DOHH2 (cell line): Measurements from ENCODE around the gene KHDRBS2.

Source experiments
- H3F3A ChIP-seq: fragments of 200-600 bp; sonication (generic), shearing (Covaris generic); 2 replicates; pipeline ENCODE4 v1.6.0; 2016; ENCODE audit warnings: antibody characterized with exemption, mild to moderate bottlenecking; ENCODE audit not compliant: control insufficient read depth, insufficient read depth
- H3K27ac ChIP-seq: fragments of 200-600 bp; sonication (generic); 2 replicates; pipeline ENCODE4 v1.5.1; 2014; ENCODE audit warnings: low read depth, mild to moderate bottlenecking, low read length, moderate library complexity
- H3K27me3 ChIP-seq: fragments of 200-600 bp; sonication (generic); 2 replicates; pipeline ENCODE4 v1.6.1; 2014; ENCODE audit warnings: mild to moderate bottlenecking, low read length, mixed read lengths; ENCODE audit not compliant: control insufficient read depth
- H3K36me3 ChIP-seq: fragments of 200-600 bp; sonication (generic); 2 replicates; pipeline ENCODE4 v1.6.1; 2014; ENCODE audit warnings: mild to moderate bottlenecking, low read length, moderate library complexity, mixed read lengths; ENCODE audit not compliant: control insufficient read depth
- H3K4me1 ChIP-seq: fragments of 200-600 bp; sonication (generic); 2 replicates; pipeline ENCODE4 v1.6.1; 2014; ENCODE audit warnings: mild to moderate bottlenecking, low read length, mixed read lengths; ENCODE audit not compliant: control insufficient read depth
- H3K4me2 ChIP-seq: fragments of 200-600 bp; sonication (generic); 2 replicates; pipeline ENCODE4 v1.6.0; 2014; ENCODE audit warnings: mild to moderate bottlenecking, low read length, moderate library complexity
- H3K4me3 ChIP-seq: fragments of 200-600 bp; sonication (generic); 2 replicates; pipeline ENCODE4 v1.5.1; 2014; ENCODE audit warnings: mild to moderate bottlenecking, low read length, mixed read lengths
- H3K79me2 ChIP-seq: fragments of 200-600 bp; sonication (generic); 2 replicates; pipeline ENCODE4 v1.6.1; 2014; ENCODE audit warnings: mild to moderate bottlenecking, low read length, mixed read lengths; ENCODE audit not compliant: control insufficient read depth
- H3K9me2 ChIP-seq: fragments of 200-600 bp; sonication (generic); replicated peaks from 2 replicates; pipeline ENCODE4 v1.6.1; 2014; ENCODE audit warnings: mild to moderate bottlenecking, low read length, mixed read lengths; ENCODE audit not compliant: control insufficient read depth
- H3K9me3 ChIP-seq: fragments of 200-600 bp; sonication (generic); 2 replicates; pipeline ENCODE4 v1.6.1; 2014; ENCODE audit warnings: antibody characterized with exemption, low read length, mixed read lengths; ENCODE audit not compliant: control insufficient read depth, insufficient read depth
- H4K20me1 ChIP-seq: fragments of 200-600 bp; sonication (generic); 2 replicates; pipeline ENCODE4 v1.6.0; 2014; ENCODE audit warnings: low read depth, mild to moderate bottlenecking, antibody characterized with exemption, low read length, moderate library complexity; ENCODE audit not compliant: control insufficient read depth, insufficient read depth
- CTCF ChIP-seq: fragments of 200-600 bp; sonication (generic); IDR thresholded peaks from one replicate; pipeline ENCODE4 v1.5.1; 2014; ENCODE audit warnings: antibody characterized with exemption, mild to moderate bottlenecking, low read depth, low read length; ENCODE audit not compliant: poor library complexity, severe bottlenecking
- EZH2phosphoT487 ChIP-seq: fragments of 200-600 bp; sonication (generic); IDR thresholded peaks from 2 replicates; pipeline ENCODE4 v1.6.1; 2017; ENCODE audit warnings: borderline replicate concordance, mild to moderate bottlenecking, antibody characterized with exemption, low read length, moderate library complexity, mixed read lengths

The KHDRBS2 gene

GRCh38 chr6:61640463-61640862, 645.6 kb downstream of the KHDRBS2 start:
- H3K27me3 ChIP-seq: no peaks in the 10 kb centered on the region
- H3F3A ChIP-seq: no peaks in the 10 kb centered on the region
- no peaks in the 10 kb centered on the region for H3K9me3 ChIP-seq
- H3K4me3 ChIP-seq: no peak overlapping the region
- no peaks in the 10 kb centered on the region for H4K20me1 ChIP-seq
- no peaks in the 10 kb centered on the region for H3K36me3 ChIP-seq
- no peaks in the 10 kb centered on the region for H3K9me2 ChIP-seq
- TF ChIP-seq CTCF: no peak
- TF ChIP-seq EZH2phosphoT487: no peak
- no peaks in the 10 kb centered on the region for H3K79me2 ChIP-seq
- H3K27ac ChIP-seq: no peak overlapping the region
- no peak overlapping the region for H3K4me2 ChIP-seq
- no peaks in the 10 kb centered on the region for H3K4me1 ChIP-seq
